Measurements from ENCODE around the gene ASTN2.
"Not testable (repeated sequence)": the region's sequence is repeated elsewhere in the genome, so short reads cannot be mapped to it uniquely, and the experiment has no call there.

The ASTN2 gene

DNA sequence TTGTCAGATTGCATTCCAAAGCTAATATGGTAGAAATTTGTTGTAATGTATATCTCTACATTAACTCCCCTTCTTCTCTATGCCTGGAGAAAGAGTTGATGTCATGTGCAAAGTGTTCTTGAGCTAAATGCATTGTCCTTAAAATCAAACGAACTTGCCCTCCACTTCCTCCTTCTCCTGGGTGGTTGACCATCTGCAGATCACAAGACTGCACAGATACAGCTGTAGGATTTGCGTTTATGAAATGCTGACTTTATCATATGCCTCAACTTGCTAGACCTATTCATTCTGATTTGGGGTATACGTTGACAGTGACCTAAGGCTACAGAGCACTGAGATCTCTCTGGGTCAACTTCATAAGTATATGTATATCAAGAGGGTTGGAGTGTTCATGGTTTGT, 719.4 kb downstream of the ASTN2 start:
- Mint-ChIP-seq H3K27ac (no peak overlapping the region), H3K36me3 (ENCODE audit: insufficient read depth) (peaks cover 18% of the 10 kb centered on the region), H3K4me1 (ENCODE audit: low read depth in 2 of 2) (peaks cover 41 to 52% of the 10 kb centered on the region in 2 donors)

DNA sequence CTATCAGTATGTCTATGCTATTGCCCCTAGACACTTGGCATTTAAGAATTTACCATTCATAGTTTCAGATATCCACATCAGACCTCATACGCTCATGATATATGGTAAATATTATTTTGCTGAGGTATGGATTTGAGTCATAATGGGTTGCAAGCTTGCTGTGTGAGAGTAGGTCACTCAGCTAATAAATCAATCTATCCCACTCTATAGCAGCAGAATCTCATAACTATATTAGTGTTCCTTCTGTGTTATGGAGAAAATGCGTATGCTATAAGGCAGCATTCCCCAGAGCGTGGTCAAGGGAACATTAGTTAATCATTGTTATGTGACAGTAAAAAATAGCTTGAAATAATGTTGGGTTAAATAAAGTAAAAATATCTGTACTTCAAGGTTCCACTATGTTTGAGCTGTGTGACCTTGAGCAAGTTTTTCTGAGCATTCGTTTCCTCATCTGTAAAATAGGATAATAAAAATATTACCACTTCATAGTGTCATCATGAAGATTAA, 720.0 kb downstream of the ASTN2 start:
- Mint-ChIP-seq H3K4me3 (no peak overlapping the region), H3K4me1 (ENCODE audit: low read depth in 2 of 2) (peaks cover 39 to 52% of the 10 kb centered on the region in 2 donors), H3K9me3 (no peaks in the 10 kb centered on the region), H3K27me3 (no peaks in the 10 kb centered on the region), H3K36me3 (ENCODE audit: insufficient read depth) (peaks cover 18% of the 10 kb centered on the region), H3K27ac (no peak overlapping the region)
- DNase-seq = no peak
- ATAC-seq (replicated peaks) = no peak

More for the DNA sequence above, 719.4 kb downstream of the ASTN2 start:
- H3K27me3 Mint-ChIP-seq = no peaks in the 10 kb centered on the region
- no peak overlapping the region for H3K4me3 Mint-ChIP-seq
- DNase-seq (no peak), ATAC-seq (replicated peaks) (no peak)
- no peaks in the 10 kb centered on the region for H3K9me3 Mint-ChIP-seq

DNA sequence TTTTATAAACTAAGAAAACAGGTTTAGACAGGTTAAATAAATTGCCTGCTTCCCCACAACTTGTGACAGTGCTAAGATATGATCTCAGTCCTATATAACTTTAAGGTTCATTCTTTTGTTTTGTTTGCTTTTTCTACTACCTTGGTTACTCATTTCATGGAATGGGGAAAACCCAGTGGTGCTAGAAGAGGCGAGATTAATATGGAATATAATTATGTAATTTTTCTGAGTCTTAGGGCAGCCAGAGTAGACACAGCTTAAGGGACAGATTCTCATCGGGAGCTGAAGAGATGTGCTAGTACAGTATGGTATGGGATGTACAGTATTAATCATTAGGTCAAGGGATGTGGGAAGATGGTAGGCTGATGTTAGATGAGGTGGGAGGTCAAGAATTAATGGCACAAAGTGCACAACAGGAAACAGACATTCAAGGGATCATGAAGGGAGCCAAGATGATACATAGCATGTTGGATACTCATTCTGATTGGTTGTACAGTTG, 721.6 kb downstream of the ASTN2 start:
- Mint-ChIP-seq H3K27ac (peak overlapping the region in 1 of 2 donors; percentile 6), H3K36me3 (ENCODE audit: insufficient read depth) (peaks cover 10% of the 10 kb centered on the region), H3K9me3 (no peaks in the 10 kb centered on the region), H3K4me1 (ENCODE audit: low read depth in 2 of 2) (peaks cover 49 to 66% of the 10 kb centered on the region in 2 donors), H3K27me3 (no peaks in the 10 kb centered on the region), H3K4me3 (no peak overlapping the region)
- DNase-seq (no peak), ATAC-seq (replicated peaks) (no peak)

DNA sequence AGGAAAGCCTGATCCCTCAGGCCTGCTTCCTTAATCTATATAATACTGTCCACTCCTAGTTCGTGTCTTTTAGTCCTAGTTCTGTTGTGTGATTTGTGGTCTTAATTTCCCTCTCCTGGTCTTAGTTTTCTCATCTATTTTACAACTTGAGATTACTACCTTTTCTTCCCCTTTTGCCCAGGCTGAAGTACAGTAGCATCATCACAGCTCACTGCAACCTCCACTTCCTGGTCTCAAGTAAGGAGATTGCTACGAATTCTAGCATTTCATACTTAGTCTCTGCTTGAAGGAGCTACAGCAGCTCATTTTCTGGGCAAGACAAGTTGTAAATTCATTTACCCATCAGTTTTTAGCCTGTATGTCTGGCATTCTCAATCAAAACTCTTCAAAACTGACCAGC, 722.2 kb downstream of the ASTN2 start:
- Mint-ChIP-seq H3K36me3 (ENCODE audit: insufficient read depth) (peaks cover 6% of the 10 kb centered on the region), H3K27me3 (no peaks in the 10 kb centered on the region), H3K4me3 (no peak overlapping the region), H3K9me3 (no peaks in the 10 kb centered on the region), H3K4me1 (ENCODE audit: low read depth in 2 of 2) (peaks cover 50 to 67% of the 10 kb centered on the region in 2 donors), H3K27ac (no peak overlapping the region)
- DNase-seq (no peak), ATAC-seq (replicated peaks) (no peak)

DNA sequence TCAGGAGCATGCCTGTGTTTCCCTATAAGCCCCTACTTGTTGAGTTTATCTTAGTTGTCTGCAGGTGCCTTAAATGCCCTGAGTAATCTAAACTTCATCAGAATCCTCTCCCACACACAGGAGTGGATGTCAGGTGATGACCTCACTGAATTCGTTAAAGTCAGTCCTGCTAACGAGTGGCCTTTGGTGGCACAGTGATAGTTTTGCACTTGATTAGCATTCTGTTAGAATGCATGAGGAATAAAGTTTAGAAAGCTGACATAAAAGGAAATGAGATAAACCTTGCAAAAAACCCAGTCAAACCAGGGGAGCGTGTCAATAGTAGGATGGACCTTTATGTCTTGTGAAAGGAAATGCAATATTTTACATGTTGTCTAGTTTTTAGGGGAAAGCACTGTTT, 723.2 kb downstream of the ASTN2 start:
- Mint-ChIP-seq H3K9me3 (no peaks in the 10 kb centered on the region), H3K27me3 (no peaks in the 10 kb centered on the region), H3K36me3 (ENCODE audit: insufficient read depth) (peaks cover 7% of the 10 kb centered on the region), H3K4me3 (no peak overlapping the region), H3K27ac (peak overlapping the region in 1 of 2 donors; percentile 17), H3K4me1 (ENCODE audit: low read depth in 2 of 2) (peaks cover 56 to 72% of the 10 kb centered on the region in 2 donors)
- DNase-seq = no peak
- ATAC-seq (replicated peaks) = no peak

DNA sequence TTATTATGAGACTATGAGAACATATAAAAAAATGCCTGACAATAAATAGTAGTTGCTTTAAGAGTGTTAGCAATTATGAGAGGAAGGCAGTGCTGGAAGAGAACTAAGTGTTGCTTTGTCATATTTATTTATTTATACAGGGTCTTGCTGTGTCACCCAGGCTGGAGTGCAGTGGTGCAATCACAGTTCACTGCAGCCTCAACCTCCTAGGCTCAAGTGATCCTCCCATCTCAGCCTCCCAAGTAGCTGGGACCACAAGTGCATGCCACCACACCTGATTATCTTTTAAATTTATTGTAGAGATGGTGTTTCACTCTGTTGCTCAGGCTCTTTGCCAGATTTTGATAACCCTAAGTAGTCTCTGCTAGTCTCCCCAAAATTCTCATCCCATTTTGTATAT, 724.1 kb downstream of the ASTN2 start:
- not testable (repeated sequence) for DNase-seq; H3K4me3 Mint-ChIP-seq; H3K9me3 Mint-ChIP-seq; H3K36me3 Mint-ChIP-seq (ENCODE audit: insufficient read depth); ATAC-seq (replicated peaks); H3K27me3 Mint-ChIP-seq
- Mint-ChIP-seq H3K4me1 (ENCODE audit: low read depth in 2 of 2) (peaks cover 60 to 67% of the 10 kb centered on the region in 2 donors), H3K27ac (peak overlapping the region; percentile 17 to 30)

DNA sequence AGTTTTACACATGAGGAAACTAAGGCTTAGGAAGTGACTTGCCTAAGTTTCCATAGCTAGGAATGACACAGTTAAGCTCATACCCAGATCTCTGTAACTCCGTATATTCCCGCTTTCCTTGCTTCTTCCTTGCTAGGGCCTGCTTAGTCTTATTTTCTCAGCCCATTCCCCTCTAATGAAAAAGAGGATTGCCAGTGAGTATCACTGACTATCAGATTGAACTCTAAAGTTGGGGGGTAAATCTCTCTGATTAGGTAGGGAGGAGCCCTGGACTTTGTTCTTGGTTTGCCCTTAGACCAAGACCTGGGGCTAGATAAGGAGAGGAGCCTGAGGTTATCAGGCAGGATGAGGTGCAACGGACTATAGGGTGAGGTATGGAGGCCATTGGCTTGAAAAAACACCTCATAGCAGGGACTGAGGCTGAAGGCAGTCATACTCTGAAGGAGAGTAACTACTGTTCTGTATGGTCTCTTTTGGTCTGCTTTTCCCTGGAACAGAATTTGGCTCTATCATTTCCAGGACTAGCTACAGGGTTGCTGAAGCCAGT, 725.3 kb downstream of the ASTN2 start:
- no peaks in the 10 kb centered on the region for H3K27me3 Mint-ChIP-seq
- peak overlapping the region in 1 of 2 donors; percentile 33 for H3K4me3 Mint-ChIP-seq
- peak overlapping the region in 1 of 2 donors; percentile 33 for H3K27ac Mint-ChIP-seq
- H3K9me3 Mint-ChIP-seq = peaks cover 0 to under 1% of the 10 kb centered on the region in 2 donors
- no peak for DNase-seq
- ATAC-seq (replicated peaks) = no peak
- peaks cover 58 to 62% of the 10 kb centered on the region in 2 donors for H3K4me1 Mint-ChIP-seq (ENCODE audit: low read depth in 2 of 2)
- peaks cover 7% of the 10 kb centered on the region for H3K36me3 Mint-ChIP-seq (ENCODE audit: insufficient read depth)

DNA sequence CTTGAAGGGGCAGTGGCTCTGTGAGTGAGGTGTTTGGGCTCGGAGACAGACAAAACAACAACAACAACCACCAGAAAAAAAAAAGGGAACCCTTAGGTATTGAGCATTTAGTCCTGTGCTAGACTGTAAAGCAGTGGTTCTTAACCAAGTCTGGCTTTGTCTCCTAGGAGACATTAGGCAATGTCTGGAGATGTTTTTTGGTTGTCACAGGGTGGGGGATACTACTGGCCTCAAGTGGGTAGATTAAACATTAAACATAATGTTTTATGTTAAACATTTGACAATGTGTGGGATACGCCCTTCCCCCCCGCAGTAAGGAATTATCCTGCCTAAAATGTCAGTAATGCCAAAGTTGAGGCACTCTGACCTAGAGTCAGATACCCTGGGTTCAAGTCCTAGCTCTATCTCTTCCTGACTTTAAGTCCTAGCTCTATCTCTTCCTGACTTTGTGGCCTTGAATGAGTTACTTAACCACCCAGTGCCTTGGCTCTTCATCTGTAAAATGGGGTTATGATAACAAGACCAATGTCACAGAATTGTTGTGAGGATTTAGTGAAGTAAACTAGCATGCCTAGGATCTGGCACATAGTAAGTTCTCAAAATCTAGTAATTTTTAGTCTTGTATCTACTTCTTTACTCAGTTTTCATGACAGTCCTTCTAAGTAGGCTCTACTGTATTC, 725.9 kb downstream of the ASTN2 start:
- H3K4me1 Mint-ChIP-seq (ENCODE audit: low read depth in 2 of 2) = peaks cover 58 to 62% of the 10 kb centered on the region in 2 donors
- no peaks in the 10 kb centered on the region for H3K27me3 Mint-ChIP-seq
- H3K9me3 Mint-ChIP-seq = peaks cover 0 to 1% of the 10 kb centered on the region in 2 donors
- ATAC-seq (replicated peaks) (no peak), DNase-seq (no peak)
- H3K4me3 Mint-ChIP-seq = peak overlapping the region in 1 of 2 donors; percentile 85
- H3K27ac Mint-ChIP-seq = peak overlapping the region; percentile 29 to 33
- peaks cover 7% of the 10 kb centered on the region for H3K36me3 Mint-ChIP-seq (ENCODE audit: insufficient read depth)

DNA sequence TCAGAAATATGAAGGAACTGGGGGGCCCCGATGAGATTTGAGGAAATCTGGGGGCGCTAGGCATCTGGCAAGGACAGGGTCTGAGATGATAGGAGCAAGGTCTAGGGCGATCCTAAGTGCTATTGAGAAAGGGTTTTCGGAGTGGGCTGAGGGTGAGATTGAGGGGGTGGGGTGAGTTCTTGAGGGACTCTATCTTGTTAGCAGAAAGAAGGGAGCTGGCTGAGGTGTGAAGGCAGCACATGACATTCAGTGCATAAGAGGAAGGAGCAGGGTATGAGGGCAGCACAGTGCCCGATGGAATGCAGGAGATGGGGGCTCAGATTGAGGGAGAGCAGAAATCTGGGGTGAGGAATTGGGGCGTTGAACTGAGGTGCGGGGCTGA, 727.1 kb downstream of the ASTN2 start:
- Mint-ChIP-seq H3K4me1 (ENCODE audit: low read depth in 2 of 2) (peaks cover 51 to 56% of the 10 kb centered on the region in 2 donors), H3K27me3 (no peaks in the 10 kb centered on the region), H3K9me3 (peaks cover 0 to 1% of the 10 kb centered on the region in 2 donors), H3K27ac (peak overlapping the region; percentile 76 to 91), H3K36me3 (ENCODE audit: insufficient read depth) (peaks cover 7% of the 10 kb centered on the region), H3K4me3 (peak overlapping the region; percentile 85 to 90)
- ATAC-seq (replicated peaks) = peak; percentile 3
- no peak for DNase-seq

DNA sequence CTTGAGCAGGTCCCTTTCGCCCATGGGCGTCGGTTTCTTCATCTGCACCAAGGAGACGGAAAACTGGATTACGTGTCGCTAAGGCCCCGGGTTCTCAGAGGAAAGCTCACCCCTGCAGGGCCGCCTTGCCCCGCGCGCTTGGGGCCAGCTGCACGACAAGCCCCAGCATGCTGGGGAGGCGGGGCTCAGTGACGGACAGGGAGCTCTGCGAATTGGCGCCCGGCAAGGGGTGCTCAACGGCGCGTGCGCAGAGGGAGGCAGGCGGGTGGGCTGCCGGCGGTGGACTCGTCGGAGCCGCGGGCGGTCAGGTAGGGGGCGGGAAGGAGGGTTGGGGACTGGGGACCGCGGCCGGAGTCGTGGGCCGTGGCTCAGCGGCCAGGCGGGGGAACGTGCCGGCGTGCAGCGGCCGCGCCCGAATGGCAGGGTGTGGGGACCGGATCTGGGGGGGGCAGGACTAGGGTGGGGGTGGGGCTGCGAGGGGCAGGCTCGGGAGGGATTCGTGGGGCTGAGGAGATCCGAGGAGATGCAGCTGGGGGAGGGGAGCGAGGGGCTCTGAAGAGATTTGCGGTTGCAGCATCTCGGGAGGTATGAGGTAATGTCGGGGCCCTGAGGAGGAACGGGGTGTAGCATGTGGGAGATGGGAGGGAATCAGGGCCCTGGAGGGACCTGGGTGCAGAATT, 727.6 kb downstream of the ASTN2 start, which contains the start of gene TRIM32:
Gene TRIM32 (plus strand): TSS at position 232 of the 680 bp plus-strand sequence. CDS start 10,438 bp downstream, outside the sequence.
- peak within 1 kb of the TSS; percentile 76 to 91 for H3K27ac Mint-ChIP-seq
- H3K4me1 Mint-ChIP-seq (ENCODE audit: low read depth in 2 of 2) = peaks cover 48 to 50% of the 10 kb centered on the region in 2 donors
- peaks cover 0 to 1% of the 10 kb centered on the region in 2 donors for H3K9me3 Mint-ChIP-seq

DNA sequence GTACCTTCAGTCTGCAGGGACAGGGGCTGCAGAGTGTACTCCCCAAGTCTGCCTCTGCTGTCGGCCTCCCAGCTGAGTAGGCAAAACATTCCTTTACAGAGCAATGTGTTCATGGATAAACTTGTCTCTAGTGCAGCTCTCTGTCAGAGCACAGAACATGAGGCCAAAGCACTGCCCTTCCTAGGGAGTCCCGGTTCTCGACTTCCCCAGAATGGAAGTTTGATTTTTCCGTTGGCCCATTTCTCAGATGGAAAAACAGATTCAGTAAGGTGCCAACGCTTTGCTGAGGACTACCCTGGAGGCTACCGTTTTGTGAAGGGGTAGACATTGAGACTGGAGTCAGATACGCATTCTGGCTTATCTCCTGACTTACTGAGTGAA, 728.2 kb downstream of the ASTN2 start:
- Mint-ChIP-seq H3K27me3 (no peaks in the 10 kb centered on the region), H3K27ac (peak overlapping the region; percentile 76 to 91), H3K4me3 (peak overlapping the region; percentile 85 to 90), H3K4me1 (ENCODE audit: low read depth in 2 of 2) (peaks cover 45 to 46% of the 10 kb centered on the region in 2 donors), H3K9me3 (peaks cover 0 to 1% of the 10 kb centered on the region in 2 donors), H3K36me3 (ENCODE audit: insufficient read depth) (peaks cover 7% of the 10 kb centered on the region)
- ATAC-seq (replicated peaks) (peak; percentile 33), DNase-seq (no peak)

More for the DNA sequence above, 727.6 kb downstream of the ASTN2 start, which contains the start of gene TRIM32:
- ATAC-seq (replicated peaks) (peak; percentile 96), DNase-seq (peak; percentile 91 to 95 (median 93))
- Mint-ChIP-seq H3K4me3 (peak within 1 kb of the TSS; percentile 85 to 90), H3K36me3 (ENCODE audit: insufficient read depth) (peaks cover 7% of the 10 kb centered on the region), H3K27me3 (no peaks in the 10 kb centered on the region)

DNA sequence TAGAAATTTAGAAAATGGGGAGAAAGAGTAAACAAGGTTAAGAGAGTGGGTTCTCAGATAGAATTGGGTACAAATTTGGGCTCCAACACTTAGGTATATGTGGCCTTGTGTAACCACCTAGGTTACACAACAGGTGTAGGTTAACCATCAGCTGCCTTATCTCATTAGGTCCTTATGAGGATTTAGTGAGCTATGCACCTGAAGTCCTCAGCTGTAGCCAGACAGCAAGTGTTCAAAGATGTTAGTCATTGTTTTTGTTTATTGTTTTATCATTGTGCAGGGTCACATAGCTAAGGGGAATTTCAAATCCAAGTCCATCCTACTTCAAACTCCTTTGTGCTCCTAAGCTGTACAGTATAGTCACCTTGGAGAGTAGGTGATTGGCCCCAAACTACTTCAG, 728.7 kb downstream of the ASTN2 start:
- Mint-ChIP-seq H3K27ac (peak overlapping the region; percentile 76 to 91), H3K4me3 (peak overlapping the region; percentile 85 to 90), H3K36me3 (ENCODE audit: insufficient read depth) (peaks cover 7% of the 10 kb centered on the region), H3K27me3 (no peaks in the 10 kb centered on the region), H3K4me1 (ENCODE audit: low read depth in 2 of 2) (peaks cover 41% of the 10 kb centered on the region in 2 donors), H3K9me3 (peaks cover 0 to 1% of the 10 kb centered on the region in 2 donors)
- ATAC-seq (replicated peaks) (no peak), DNase-seq (no peak)

DNA sequence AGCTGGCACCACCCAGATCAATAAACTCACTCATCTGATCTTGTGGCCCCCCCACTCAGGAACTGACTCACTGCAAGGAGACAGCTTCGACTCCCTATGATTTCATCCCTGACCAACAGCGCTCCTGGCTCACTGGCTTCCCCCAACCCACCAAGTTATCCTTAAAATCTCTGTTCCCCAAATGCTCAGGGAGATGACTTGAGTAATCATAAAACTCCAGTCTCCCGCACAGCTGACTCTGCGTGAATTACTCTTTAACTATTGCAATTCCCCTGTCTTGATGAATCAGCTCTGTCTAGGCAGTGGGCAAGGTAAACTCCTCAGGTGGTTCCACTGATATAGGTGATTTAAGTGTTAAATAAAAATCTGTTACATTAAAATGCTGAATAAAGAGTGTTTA, 729.7 kb downstream of the ASTN2 start:
- H3K9me3 Mint-ChIP-seq = peaks cover 0 to 1% of the 10 kb centered on the region in 2 donors
- H3K4me1 Mint-ChIP-seq (ENCODE audit: low read depth in 2 of 2) = peaks cover 33 to 34% of the 10 kb centered on the region in 2 donors
- ATAC-seq (replicated peaks) = no peak
- H3K27ac Mint-ChIP-seq = no peak overlapping the region
- H3K36me3 Mint-ChIP-seq (ENCODE audit: insufficient read depth) = peaks cover 7% of the 10 kb centered on the region
- no peak overlapping the region for H3K4me3 Mint-ChIP-seq
- no peaks in the 10 kb centered on the region for H3K27me3 Mint-ChIP-seq
- no peak for DNase-seq
